GM19240 (cell line): ENCODE data around the gene GADD45G.

Experiments used
- DNase-seq: peaks from one replicate; pipeline ENCODE4 v3.0.0; 2011; ENCODE audit warnings: low spot score; ENCODE audit not compliant: insufficient read length

GADD45G gene

GRCh38 chr9:89592963-89593726, 11.7 kb upstream of the GADD45G start:
- DNase-seq = no peak

- no peak for DNase-seq
Measured at GRCh38 chr9:89593727-89594427, 10.9 kb upstream of the GADD45G start.

GRCh38 chr9:89594811-89595550, 9.8 kb upstream of the GADD45G start:
- DNase-seq = no peak

GRCh38 chr9:89595646-89596045, 9.2 kb upstream of the GADD45G start:
- DNase-seq = no peak

GRCh38 chr9:89596937-89597555, 7.8 kb upstream of the GADD45G start:
- no peak for DNase-seq

GRCh38 chr9:89597711-89598362, 7.0 kb upstream of the GADD45G start:
- peak; percentile 50 for DNase-seq

GRCh38 chr9:89598363-89598713, 6.5 kb upstream of the GADD45G start:
- DNase-seq = no peak

GRCh38 chr9:89598926-89599325, 5.9 kb upstream of the GADD45G start:
- no peak for DNase-seq

- DNase-seq = no peak
Measured at GRCh38 chr9:89600831-89601230, 4.0 kb upstream of the GADD45G start.

- DNase-seq = no peak
Measured at GRCh38 chr9:89601306-89601705, 3.5 kb upstream of the GADD45G start.

GRCh38 chr9:89601856-89602562, 2.8 kb upstream of the GADD45G start:
- no peak for DNase-seq

- DNase-seq = peak; percentile 56
Measured at GRCh38 chr9:89602978-89603766, 1.6 kb upstream of the GADD45G start.

GRCh38 chr9:89603767-89604665, 796 bp upstream of the GADD45G start:
- DNase-seq = no peak

GRCh38 chr9:89605465-89606048, 745 bp downstream of the GADD45G start:
- DNase-seq = no peak

GRCh38 chr9:89606049-89606623, 1.3 kb downstream of the GADD45G start:
- no peak for DNase-seq

- no peak for DNase-seq
Measured at GRCh38 chr9:89606624-89607311, 2.0 kb downstream of the GADD45G start.

- DNase-seq = no peak
Measured at GRCh38 chr9:89608641-89609335, 4.0 kb downstream of the GADD45G start.
